ENCODE results near the gene PLEKHN1.

Gene PLEKHN1

DNA sequence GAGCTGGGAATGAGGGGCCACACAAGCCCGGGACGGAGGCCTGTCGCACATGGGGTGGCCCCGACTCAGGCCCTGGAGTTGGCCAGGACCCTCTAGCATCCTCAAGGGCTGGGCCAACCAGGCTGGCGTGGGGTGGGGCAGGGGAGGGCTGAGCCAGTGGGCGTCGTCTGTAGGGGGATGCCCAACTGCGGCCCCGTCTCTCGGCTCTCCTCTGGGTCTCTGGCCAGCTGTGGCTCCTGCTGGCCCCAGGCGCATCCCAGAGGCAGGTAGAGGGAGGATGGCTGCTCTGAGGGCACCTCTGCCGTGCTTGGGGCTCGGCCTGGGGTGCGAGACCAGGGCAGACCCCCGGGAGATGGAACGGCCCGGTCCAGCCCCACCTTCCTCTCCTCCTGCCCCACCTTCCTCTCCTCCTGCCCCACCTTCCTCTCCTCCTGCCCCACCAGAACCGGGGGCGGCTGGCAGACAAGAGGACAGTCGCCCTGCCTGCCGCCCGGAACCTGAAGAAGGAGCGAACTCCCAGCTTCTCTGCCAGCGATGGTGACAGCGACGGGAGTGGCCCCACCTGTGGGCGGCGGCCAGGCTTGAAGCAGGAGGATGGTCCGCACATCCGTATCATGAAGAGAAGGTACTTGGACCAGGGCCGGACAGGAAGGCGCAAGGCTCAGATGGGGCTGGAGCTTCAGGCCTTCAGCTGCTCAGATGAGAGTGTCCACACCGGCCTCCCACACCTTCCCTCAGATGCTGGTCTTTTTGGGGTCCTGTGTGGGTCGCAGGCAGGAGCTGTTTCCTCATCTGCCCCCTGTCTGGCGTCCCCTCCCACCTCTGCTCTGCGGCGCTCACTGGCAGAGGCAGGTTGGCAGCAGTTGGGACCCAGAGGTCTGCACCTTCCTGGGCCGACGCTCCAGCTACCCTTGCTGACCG lies 36.3 kb upstream of the PLEKHN1 start:
- no peak for DNase-seq (ENCODE audit: low read depth)

DNA sequence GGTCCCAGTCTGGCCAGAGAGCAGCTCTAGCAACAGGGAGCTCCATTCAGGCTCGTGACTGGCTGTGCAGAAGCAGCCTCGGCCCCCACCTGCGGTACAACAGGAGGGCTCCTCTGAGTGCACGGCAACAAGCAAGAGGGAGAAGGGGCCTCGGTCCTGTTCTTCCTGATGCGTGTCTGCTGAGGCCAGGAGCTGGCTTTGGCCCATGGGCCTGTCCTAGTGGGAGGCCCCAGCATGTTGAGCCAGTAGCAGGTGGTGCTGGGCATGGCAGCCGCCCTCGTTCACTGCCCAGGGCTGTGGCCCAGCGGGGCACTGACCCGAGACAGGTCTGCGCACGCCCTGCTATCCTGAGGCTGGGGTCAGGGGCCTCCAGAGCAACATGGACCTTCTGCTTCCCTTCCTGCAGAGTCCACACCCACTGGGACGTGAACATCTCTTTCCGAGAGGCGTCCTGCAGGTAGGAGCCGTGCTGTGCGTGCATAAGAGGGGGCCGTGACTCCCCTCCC lies 35.6 kb upstream of the PLEKHN1 start:
- DNase-seq (ENCODE audit: low read depth), result no peak

DNA sequence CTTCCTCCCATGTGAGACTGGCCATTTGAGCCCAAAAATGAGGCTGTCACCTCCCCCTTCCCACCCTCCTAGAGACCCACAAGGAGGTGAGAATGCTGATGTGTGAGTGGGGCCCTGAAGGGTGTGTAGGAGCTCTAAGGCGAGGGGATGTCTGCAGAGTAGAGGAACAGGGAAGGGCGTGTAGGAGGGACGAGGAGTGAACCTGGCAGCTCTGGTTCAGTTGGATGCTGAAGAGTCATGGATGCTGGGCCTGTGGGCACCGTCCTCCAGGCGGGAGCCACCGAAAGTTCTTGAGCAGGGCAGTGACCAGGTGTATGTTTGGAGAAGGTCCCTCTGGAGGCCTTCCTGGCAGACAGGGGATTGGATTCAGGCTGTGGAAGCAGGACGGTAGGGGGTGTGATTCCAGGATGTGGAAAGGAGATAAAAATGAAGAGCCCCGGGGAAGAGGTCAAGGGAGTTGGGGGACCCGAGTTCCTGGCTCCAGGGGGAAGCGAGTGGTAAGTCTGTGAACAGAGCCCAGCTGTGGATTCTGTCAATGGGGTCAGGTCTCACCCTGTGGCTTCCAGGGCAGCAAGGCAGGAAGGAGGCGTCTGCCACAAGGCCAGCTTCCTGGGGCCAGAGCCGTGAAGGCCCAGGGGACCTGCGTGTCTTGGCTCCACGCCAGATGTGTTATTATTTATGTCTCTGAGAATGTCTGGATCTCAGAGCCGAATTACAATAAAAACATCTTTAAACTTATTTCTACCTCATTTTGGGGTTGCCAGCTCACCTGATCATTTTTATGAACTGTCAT lies 34.7 kb upstream of the PLEKHN1 start:
- no peak for DNase-seq (ENCODE audit: low read depth)

DNA sequence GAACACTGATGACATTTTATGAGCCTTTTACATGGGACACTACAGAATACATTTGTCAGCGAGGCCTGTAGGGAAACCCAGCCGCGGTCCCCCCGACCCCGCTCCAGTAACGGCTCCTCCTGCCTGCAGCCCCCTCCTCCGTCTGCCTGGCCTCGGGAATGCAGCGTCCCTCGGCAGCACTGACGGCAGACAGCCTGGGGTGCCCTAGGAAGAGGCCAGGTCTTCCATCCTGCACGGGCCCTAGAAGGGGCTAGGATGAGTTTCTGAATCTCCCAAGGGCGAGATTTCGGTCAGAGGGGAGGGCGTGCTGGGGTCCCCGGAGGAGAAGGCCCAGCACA lies 34.1 kb upstream of the PLEKHN1 start:
- DNase-seq (ENCODE audit: low read depth), result no peak

DNA sequence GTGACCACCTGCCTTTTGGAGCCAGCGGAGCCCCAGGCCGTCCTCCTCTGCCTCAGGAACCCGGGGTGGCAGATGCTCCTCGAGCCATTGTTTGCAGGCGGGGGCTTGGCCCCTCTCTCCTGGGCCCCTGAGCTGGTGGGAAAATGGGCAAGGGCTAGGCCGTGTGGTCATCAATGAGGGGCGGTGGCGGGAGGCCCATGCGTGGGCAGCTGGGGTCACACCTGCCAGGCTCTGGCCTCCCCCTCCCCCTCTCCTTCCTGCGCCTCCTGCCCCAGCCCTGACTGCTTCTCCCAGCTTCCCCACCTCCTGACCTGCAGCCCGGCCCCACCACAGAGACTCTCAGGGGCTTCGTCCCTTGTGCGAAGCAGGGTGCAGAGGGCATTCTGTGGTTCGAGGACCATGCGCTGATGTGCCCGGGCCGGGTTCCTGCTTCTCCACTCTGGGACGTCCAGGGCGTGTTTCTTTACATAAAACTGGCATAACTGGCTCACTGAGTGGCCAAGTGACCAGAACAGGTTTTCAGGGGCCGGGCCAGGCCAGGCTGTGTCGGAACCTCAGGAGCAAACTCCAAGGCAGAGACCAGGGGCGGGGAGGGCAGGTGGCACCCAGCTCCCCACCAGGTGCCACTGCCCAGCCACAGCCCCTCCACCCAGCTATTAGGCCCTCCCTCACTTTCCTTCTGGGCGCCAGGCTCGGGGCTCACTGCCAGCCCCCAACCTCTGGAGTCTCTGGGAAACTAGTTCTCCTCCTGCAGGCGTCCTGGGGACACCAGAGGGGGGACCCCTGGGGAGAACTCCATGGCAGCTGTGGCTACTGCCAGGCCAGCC lies 33.3 kb upstream of the PLEKHN1 start:
- DNase-seq (ENCODE audit: low read depth), result no peak

DNA sequence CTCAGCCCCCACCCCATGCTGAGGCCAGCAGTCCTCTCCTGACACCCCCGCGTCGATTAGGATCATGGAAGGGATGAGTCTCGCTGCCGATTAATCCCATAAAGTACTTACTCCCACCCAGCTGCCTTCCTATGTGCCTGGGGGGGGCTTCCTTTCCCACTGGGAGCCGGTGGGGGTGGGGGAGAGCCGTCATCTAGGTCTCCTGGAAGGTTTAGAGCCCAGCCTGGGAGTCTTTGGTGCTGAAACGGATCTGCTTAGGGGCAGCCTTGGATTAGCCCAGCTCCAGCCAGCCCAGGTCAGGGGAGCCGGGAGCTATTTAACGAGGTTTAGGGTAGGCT lies 32.7 kb upstream of the PLEKHN1 start:
- DNase-seq (ENCODE audit: low read depth), result no peak

DNA sequence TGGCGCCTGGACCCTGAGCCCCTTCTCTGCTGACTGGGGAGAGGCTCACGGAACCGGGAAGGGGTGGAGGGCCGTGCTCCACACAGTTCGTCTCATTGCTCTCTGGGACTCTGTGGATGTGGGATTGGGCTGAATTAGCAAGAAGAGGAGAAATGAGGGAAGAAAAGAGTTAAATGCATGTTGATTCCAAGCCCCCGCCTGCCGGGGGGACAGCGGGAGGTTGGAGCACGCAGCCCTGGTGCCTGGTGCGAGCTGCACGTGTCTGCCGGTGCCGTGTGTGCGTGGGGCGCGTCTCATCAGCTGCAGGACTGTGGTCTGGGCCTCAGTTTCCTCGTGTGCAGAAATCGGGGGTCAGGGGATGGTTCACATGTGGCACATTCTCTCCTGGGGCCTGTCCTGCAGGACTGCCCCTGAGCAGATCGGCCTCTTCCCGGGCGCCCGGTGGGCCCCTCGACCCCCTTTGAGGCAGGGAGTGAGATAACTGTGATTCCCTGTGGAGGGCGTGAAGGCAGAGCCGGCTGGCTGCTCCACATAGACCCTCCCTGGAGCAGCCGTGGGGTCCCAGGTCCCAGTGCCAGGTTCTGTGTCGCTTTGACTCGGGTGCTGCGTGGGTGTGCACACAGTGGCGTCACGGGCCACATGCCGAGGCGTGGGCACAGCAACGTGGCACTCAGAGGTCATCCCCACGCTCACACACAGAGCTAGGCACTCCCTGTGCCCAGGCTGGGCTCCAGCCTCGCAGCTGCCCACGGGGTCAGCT lies 31.1 kb upstream of the PLEKHN1 start:
- DNase-seq (ENCODE audit: low read depth), result no peak

DNA sequence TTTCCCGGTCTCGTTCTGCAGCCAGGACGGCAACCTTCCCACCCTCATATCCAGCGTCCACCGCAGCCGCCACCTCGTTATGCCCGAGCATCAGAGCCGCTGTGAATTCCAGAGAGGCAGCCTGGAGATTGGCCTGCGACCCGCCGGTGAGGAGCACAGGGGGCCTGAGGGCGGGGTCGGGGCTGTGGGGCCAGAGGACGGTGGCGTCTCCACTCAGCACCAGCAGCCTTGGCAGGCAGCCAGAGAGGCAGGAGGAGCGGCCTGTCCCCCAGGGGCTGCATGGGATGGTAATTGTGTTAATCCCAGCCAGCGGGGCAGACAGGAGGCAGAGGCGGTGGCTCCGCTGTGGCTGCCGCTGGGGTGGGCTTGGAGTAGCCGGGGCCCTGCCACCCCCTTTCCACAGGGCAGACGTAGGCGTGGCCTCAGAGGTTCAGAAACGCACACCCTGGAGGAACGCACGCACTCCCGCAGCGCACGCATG lies 30.5 kb upstream of the PLEKHN1 start:
- DNase-seq (ENCODE audit: low read depth), result no peak

DNA sequence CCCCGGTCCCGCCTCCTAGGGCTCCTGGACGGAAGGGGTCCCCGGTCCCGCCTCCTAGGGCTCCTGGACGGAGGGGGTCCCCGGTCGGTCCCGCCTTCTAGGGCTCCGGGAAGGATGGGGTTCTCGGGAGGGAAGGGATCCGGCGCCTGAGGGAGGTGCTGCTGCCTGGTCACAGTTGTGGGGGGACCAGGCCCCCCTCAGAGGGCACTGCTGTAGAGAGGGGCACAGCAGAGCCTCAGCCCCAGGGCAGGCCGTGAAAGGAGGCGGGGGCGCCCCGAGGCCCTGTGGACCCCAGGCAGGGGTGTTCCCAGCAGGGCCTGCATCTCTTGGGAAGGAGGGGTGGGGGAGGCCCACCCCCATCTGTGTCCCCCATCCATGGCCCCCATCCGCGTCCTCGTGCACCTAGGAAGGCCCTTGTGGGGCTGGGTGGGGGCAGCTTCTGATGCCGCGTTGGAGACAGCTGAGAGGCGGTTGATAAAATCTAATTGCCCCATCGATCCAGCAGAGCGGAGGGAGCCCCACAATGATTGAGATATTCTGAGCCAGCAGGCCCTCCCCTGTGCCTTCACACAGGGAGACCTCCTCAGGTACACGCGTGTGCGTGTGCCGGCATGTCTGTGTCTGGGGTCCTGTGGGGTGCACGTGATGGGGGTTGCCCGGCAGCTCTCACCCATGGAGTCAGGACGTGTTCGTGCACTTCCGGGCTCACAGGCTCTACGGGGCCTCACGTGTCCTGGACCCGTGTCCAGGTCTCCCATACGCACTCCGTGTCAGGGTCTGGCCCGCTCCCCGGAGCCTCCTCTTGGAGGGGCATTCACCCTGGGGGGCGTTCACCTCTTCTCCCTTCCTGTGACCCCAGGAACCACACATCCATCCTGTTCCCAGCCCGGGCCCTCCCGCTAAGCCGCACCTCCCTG lies 29.7 kb upstream of the PLEKHN1 start:
- DNase-seq (ENCODE audit: low read depth), result no peak

DNA sequence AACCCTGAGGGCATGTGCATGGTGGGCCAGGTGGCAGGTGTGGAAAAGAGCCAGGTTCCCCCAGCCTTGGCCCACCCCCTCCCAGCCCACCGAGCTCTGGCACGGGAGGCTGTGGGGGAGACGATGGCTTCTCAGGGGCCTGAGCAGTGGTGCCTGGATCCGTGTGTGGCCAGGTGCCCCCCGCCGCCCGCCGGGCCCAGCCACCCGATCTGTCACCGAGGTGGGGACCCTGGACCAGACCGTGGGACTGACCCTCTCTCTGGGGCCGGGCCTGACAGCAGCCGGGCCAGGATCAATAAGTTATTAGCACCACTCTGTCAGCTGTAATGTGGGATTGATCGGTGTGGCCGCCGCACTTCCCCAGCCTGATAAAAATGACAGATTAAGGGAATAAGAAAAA lies 28.8 kb upstream of the PLEKHN1 start:
- no peak for DNase-seq (ENCODE audit: low read depth)

DNA sequence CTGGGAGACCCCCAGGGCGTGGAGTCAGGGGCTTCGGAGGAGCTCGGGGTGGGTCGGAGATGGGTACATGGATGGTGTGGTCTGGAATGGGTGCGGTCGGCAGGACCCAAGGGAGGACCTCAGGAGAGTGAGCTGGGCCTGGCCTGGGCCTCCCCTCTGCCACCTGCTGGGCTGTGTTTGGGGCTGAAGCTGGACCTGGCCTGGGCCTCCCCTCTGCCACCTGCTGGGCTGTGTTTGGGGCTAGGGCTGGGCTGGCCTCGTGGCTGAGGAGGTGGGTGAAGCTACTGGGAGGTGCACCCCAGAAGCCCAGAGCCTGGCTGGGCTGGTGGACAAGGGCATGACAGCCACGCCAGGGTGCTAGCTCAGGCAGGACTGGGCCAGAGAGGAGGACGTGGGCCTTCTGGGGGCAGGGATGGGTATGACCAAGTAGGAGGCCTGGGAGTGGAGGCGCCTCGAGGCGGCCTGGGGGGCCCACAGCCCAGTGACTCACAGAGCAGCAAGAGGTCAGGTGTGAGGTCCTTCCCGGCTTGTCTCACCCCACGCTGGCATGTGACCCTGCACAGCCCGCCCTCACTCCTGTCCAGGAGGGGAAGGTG lies 28.1 kb upstream of the PLEKHN1 start:
- DNase-seq (ENCODE audit: low read depth), result no peak

DNA sequence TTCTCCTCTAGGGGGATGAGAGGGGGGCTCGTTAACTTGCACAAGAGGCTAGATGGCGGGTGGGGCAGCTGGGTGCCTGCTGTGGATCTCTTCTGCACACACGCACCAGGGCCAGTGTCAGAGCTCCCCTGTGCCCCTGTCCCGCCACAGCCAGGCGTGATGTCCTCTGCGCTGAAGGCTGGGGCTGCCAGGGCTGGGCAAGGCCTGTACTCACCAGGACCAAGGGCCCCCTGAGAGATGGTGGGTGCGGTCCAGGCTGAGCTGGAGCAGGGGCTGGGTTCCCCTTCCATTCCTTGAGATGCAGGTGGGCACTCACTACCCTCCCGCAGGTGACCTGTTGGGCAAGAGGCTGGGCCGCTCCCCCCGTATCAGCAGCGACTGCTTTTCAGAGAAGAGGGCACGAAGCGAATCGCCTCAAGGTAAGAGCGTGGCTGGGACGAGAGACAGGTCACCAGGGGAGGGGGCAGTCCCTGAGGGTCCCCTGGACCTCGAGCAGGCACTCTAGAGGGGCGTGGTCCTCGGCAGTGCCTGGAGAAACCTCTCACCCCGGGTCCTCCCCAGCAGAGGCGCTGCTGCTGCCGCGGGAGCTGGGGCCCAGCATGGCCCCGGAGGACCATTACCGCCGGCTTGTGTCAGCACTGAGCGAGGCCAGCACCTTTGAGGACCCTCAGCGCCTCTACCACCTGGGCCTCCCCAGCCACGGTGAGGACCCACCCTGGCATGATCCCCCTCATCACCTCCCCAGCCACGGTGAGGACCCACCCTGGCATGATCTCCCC lies 27.4 kb upstream of the PLEKHN1 start:
- DNase-seq (ENCODE audit: low read depth), result no peak

DNA sequence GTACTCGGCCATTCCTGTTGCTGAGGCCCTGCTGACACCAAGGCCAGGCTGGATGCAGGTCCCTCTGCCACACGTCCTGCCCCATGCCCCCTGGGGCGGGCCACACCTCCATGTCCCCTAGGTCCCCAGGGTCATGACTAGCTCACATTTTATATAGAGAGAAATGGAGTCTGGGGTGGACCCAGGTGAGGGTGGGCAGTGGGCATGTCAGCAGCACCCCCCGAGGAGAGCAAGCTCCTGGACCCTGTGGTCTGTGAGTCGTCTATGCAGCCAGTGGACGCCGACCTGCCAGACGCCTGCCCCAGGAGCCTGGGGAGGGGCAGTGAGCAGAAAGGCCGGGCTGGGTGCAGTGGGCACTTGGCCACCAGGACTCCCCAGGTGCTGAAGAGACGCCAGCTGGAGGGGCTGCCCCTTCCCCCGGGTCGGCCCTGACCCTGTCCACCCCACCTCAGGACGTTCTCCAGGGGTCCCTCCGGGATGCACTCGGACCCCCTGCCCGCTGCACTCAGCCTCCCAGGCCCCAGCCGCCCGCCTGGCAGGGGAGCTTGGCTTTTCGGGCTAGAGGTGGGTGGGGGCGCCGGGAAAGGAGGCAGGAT lies 26.7 kb upstream of the PLEKHN1 start:
- no peak for DNase-seq (ENCODE audit: low read depth)

DNA sequence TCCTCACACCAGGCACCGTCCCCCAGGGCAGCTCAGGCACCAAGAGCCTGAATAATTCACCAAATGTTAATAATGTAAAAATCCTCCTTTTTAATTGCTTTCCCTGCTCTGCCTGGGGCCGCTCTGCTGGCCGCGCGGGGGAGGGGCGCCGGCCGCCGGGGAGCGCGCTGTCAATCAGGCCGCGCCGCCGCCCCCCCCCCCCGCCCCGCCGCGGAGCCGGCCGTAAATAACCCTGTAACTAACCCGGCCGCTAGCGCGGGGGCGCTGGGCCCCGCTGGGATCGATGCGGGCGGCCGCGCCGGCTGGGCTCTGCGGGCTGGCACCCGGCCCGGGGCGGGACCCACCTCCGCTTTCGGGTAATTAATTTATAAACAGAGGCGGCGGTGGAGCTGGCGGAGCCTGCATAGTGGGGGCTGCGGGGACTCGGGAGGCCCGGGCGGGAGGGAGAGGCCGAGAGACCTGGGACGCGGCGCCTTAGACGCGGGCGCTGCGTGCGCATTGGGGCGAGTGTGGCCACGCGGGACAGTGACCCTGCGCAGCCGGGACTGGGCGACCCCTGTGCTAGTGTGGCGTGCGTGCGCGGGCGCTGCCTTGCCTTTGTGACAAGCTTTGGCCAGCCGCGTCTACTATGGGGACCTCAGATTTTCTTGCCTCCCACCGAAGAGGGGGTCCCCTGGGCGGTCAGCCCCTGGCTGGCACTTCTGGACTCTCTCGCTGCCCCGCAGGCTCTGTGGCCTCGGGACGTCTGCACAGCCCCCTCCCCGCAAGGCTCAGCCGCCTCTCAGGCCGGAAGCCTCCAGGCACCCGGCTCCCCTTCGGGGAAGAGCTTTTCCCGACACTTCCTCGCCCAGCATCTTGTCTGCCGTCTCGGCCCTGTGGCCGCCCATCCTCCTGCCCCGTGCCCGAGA lies 25.9 kb upstream of the PLEKHN1 start:
- DNase-seq (ENCODE audit: low read depth), result no peak

DNA sequence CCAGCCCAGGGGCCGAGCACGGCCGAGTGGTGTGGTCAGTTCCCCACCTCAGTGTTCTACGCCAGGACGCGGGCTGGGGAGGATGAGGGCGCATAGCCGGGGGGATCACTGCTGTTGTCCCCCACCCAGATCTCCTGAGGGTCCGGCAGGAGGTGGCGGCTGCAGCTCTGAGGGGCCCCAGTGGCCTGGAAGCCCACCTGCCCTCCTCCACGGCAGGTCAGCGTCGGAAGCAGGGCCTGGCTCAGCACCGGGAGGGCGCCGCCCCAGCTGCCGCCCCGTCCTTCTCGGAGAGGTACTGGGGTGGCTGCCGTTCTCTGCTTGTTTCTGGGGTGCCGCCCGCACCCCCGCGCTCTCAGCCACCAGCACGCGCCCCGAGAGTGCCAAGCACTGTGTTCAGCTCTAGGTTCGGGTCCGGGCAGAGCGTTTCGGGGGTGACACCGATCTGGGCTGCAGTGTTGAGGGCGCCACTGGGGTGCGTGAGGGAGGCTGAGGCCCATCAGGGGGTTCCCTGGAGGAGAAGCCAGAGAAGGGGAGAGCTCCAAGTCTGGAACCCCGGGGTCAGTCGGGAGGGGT lies 25.2 kb upstream of the PLEKHN1 start:
- DNase-seq (ENCODE audit: low read depth), result no peak

DNA sequence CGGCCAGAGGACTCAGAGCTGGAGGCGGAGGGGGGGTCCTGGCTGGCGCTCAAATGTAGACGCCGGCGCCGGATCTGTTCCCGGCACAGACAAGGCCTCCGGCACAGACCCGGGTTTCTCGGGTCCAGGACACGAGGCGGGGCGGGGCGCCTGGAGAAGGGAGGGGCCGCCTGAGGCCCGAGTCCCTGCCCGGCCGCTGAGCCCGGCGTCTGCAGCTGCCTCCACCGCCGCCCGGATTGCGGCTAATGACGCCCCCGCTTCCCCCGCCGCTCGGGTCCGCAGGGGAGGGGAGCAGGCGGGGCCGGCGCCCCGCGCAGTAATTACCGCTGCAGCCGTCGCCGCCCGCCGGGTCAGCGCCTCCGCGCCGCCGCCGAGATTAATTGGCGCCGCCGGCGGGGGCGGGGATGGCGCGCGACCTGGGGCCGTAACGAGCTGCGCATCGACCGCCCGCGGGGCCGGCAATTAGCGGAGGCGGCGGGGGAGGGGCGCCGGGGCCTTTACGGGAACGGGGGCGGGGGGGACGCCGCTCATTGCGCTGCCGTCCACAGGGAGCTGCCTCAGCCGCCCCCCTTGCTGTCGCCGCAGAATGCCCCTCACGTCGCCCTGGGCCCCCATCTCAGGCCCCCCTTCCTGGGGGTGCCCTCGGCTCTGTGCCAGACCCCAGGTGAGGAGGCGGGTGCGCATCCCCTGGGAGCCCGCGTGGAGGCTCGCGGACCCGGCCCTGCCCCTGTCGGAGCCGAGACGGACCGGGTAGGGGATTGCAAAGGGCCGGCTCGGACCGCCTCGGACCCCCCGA lies 24.5 kb upstream of the PLEKHN1 start:
- no peak for DNase-seq (ENCODE audit: low read depth)

DNA sequence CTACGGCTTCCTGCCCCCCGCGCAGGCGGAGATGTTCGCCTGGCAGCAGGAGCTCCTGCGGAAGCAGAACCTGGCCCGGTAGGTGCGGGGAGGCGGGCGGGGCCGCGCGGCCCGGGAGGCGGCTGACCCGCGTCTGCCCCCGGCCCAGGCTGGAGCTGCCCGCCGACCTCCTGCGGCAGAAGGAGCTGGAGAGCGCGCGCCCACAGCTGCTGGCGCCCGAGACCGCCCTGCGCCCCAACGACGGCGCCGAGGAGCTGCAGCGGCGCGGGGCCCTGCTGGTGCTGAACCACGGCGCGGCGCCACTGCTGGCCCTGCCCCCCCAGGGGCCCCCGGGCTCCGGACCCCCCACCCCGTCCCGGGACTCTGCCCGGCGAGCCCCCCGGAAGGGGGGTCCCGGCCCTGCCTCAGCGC lies 23.9 kb upstream of the PLEKHN1 start:
- no peak for DNase-seq (ENCODE audit: low read depth)

Data from HS-5 (cell line).